ENCODE measurements around the gene FNTB.

DNA sequence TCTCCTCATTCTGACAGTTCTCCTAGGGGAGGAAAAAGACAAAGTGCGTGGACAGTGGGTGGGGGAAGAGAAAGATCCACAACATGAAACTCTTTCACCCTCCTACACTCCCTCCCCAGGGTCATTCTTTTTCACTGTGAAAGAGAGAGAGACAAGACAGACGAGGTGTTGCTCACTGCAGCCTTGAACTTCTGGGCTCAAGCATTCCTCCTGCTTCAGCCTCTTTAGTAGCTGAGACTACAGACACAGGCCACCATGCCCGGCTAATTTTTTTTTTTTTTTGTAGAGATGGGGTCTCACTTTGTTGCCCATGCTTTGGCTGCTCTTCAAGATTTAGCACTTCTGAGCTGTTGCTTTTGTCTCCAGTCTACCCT, 46.9 kb upstream of the FNTB start:
- TF ChIP-seq, protein P1, sequence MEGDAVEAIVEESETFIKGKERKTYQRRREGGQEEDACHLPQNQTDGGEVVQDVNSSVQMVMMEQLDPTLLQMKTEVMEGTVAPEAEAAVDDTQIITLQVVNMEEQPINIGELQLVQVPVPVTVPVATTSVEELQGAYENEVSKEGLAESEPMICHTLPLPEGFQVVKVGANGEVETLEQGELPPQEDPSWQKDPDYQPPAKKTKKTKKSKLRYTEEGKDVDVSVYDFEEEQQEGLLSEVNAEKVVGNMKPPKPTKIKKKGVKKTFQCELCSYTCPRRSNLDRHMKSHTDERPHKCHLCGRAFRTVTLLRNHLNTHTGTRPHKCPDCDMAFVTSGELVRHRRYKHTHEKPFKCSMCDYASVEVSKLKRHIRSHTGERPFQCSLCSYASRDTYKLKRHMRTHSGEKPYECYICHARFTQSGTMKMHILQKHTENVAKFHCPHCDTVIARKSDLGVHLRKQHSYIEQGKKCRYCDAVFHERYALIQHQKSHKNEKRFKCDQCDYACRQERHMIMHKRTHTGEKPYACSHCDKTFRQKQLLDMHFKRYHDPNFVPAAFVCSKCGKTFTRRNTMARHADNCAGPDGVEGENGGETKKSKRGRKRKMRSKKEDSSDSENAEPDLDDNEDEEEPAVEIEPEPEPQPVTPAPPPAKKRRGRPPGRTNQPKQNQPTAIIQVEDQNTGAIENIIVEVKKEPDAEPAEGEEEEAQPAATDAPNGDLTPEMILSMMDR (IDR thresholded peaks at IDR 0.05; ENCODE audit: extremely low read depth in 1 of 2, insufficient read depth in 1 of 2, low read depth in 1 of 2, low read length in 2 of 2), result no peak
- TF ChIP-seq, protein P2, sequence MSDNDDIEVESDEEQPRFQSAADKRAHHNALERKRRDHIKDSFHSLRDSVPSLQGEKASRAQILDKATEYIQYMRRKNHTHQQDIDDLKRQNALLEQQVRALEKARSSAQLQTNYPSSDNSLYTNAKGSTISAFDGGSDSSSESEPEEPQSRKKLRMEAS (IDR thresholded peaks at IDR 0.05; ENCODE audit: insufficient read depth, insufficient read length), result no peak
- TF ChIP-seq POLR2A (IDR thresholded peaks at IDR 0.05; ENCODE audit: low read depth, low read length) (no peak), EZH2 (IDR thresholded peaks at IDR 0.05; ENCODE audit: borderline replicate concordance, low read depth, low read length, severe bottlenecking) (no peak), POLR2AphosphoS5 (IDR thresholded peaks at IDR 0.05; ENCODE audit: insufficient read depth, low read depth, low read length) (no peak), FOS (IDR thresholded peaks at IDR 0.05; ENCODE audit: borderline replicate concordance, insufficient read depth, low read length) (no peak), JUN (IDR thresholded peaks at IDR 0.05; ENCODE audit: borderline replicate concordance, insufficient read depth, insufficient read length, low read depth) (no peak), MYC (IDR thresholded peaks at IDR 0.05; ENCODE audit: low read depth, low read length) (no peak), GATA2 (IDR thresholded peaks at IDR 0.05; ENCODE audit: insufficient read depth, insufficient read length, low read depth, low read length) (no peak)

All from endothelial cell of umbilical vein (primary cell).